Muscle layer of colon (tissue), 2 donors: ENCODE measurements around the gene FBXO42.
"Not testable (repeated sequence)": the region's sequence is repeated elsewhere in the genome, so short reads cannot be mapped to it uniquely, and the experiment has no call there.

ENCODE experiments used
- H3K27ac ChIP-seq: one replicate; pipeline ENCODE4 v1.7.0; 2013; ENCODE audit warnings: low read depth, mild to moderate bottlenecking, low read length, moderate library complexity
- H3K27me3 ChIP-seq, 2 donors: one replicate each; pipeline ENCODE4 v1.7.0; 2013; ENCODE audit warnings: low read length in 2 of 2, mild to moderate bottlenecking in 2 of 2; ENCODE audit not compliant: insufficient read depth in 2 of 2, control insufficient read depth in 1 of 2
- H3K36me3 ChIP-seq: one replicate; pipeline ENCODE4 v1.7.0; 2013; ENCODE audit warnings: mild to moderate bottlenecking, low read length; ENCODE audit not compliant: insufficient read depth
- H3K4me1 ChIP-seq: one replicate; pipeline ENCODE4 v1.7.0; 2013; ENCODE audit warnings: mild to moderate bottlenecking, low read length; ENCODE audit not compliant: insufficient read depth
- H3K4me3 ChIP-seq, 2 donors: one replicate each; pipeline ENCODE4 v1.7.0; 2013; ENCODE audit warnings: low read length in 2 of 2, low read depth in 1 of 2, mild to moderate bottlenecking in 1 of 2, moderate library complexity in 1 of 2
- H3K9ac ChIP-seq: one replicate; pipeline ENCODE4 v1.7.0; 2013; ENCODE audit warnings: low read length
- H3K9me3 ChIP-seq: one replicate; pipeline ENCODE4 v1.7.0; 2013; ENCODE audit warnings: mild to moderate bottlenecking, low read length
- donor health status: abdominal sarcoma.
- donor health status: Adenocarcinoma of cecum.

The FBXO42 gene

GRCh38 chr1:16276302-16277030 lies 75.8 kb downstream of the FBXO42 start:
- no peak overlapping the region for H3K9ac ChIP-seq
- H3K27me3 ChIP-seq: no peaks in the 10 kb centered on the region
- H3K27ac ChIP-seq: no peak overlapping the region
- H3K9me3 ChIP-seq: no peaks in the 10 kb centered on the region
- no peak overlapping the region for H3K4me3 ChIP-seq
- H3K36me3 ChIP-seq: no peaks in the 10 kb centered on the region
- no peaks in the 10 kb centered on the region for H3K4me1 ChIP-seq

- H3K9me3 ChIP-seq: no peaks in the 10 kb centered on the region
- no peak overlapping the region for H3K9ac ChIP-seq
- no peaks in the 10 kb centered on the region for H3K27me3 ChIP-seq
- no peaks in the 10 kb centered on the region for H3K36me3 ChIP-seq
- H3K27ac ChIP-seq: no peak overlapping the region
- H3K4me3 ChIP-seq: no peak overlapping the region
- no peaks in the 10 kb centered on the region for H3K4me1 ChIP-seq
Observed at GRCh38 chr1:16275591-16275990, 76.7 kb downstream of the FBXO42 start.

- no peak overlapping the region for H3K4me3 ChIP-seq
- no peak overlapping the region for H3K9ac ChIP-seq
- H3K27ac ChIP-seq: no peak overlapping the region
- H3K4me1 ChIP-seq: peaks cover 6% of the 10 kb centered on the region
- H3K36me3 ChIP-seq: no peaks in the 10 kb centered on the region
- no peaks in the 10 kb centered on the region for H3K9me3 ChIP-seq
- no peaks in the 10 kb centered on the region for H3K27me3 ChIP-seq
Observed at GRCh38 chr1:16267690-16268180, 84.5 kb downstream of the FBXO42 start.

- H3K4me1 ChIP-seq: peaks cover 6% of the 10 kb centered on the region
- H3K9ac ChIP-seq: no peak overlapping the region
- no peak overlapping the region for H3K27ac ChIP-seq
- no peaks in the 10 kb centered on the region for H3K9me3 ChIP-seq
- no peaks in the 10 kb centered on the region for H3K36me3 ChIP-seq
- no peak overlapping the region for H3K4me3 ChIP-seq
- H3K27me3 ChIP-seq: no peaks in the 10 kb centered on the region
Observed at GRCh38 chr1:16266411-16267118, 85.7 kb downstream of the FBXO42 start.

- Histone ChIP-seq H3K27ac (no peak overlapping the region), H3K27me3 (no peaks in the 10 kb centered on the region), H3K4me1 (peaks cover 10% of the 10 kb centered on the region), H3K9me3 (no peaks in the 10 kb centered on the region), H3K36me3 (no peaks in the 10 kb centered on the region), H3K4me3 (no peak overlapping the region), H3K9ac (no peak overlapping the region)
Observed at GRCh38 chr1:16262067-16262466, 90.2 kb downstream of the FBXO42 start.

GRCh38 chr1:16260814-16261213 lies 91.5 kb downstream of the FBXO42 start:
- Histone ChIP-seq H3K4me3 (no peak overlapping the region), H3K36me3 (peaks cover 6% of the 10 kb centered on the region), H3K9ac (no peak overlapping the region), H3K4me1 (peaks cover 4% of the 10 kb centered on the region), H3K27ac (no peak overlapping the region), H3K27me3 (no peaks in the 10 kb centered on the region), H3K9me3 (no peaks in the 10 kb centered on the region)

GRCh38 chr1:16258591-16259135 lies 93.6 kb downstream of the FBXO42 start:
- Histone ChIP-seq H3K36me3 (peaks cover 21% of the 10 kb centered on the region), H3K27ac (no peak overlapping the region), H3K4me3 (no peak overlapping the region), H3K4me1 (peaks cover 4% of the 10 kb centered on the region), H3K9ac (no peak overlapping the region), H3K9me3 (no peaks in the 10 kb centered on the region), H3K27me3 (no peaks in the 10 kb centered on the region)

GRCh38 chr1:16257968-16258367 lies 94.3 kb downstream of the FBXO42 start:
- peaks cover 21% of the 10 kb centered on the region for H3K36me3 ChIP-seq

GRCh38 chr1:16257556-16257955 lies 94.7 kb downstream of the FBXO42 start:
- H3K36me3 ChIP-seq: peaks cover 22% of the 10 kb centered on the region
- H3K27ac ChIP-seq, H3K27me3 ChIP-seq, H3K4me1 ChIP-seq, H3K4me3 ChIP-seq, H3K9ac ChIP-seq, H3K9me3 ChIP-seq: not testable (repeated sequence)

More at GRCh38 chr1:16257968-16258367, 94.3 kb downstream of the FBXO42 start:
- no peak overlapping the region for H3K9ac ChIP-seq
- no peak overlapping the region for H3K27ac ChIP-seq
- H3K4me1 ChIP-seq: peaks cover 4% of the 10 kb centered on the region
- no peak overlapping the region for H3K4me3 ChIP-seq
- no peaks in the 10 kb centered on the region for H3K9me3 ChIP-seq
- H3K27me3 ChIP-seq: no peaks in the 10 kb centered on the region

GRCh38 chr1:16256478-16256877 lies 95.8 kb downstream of the FBXO42 start:
- Histone ChIP-seq H3K27me3 (no peaks in the 10 kb centered on the region), H3K4me1 (peaks cover 3% of the 10 kb centered on the region), H3K9me3 (no peaks in the 10 kb centered on the region), H3K9ac (no peak overlapping the region), H3K4me3 (no peak overlapping the region), H3K27ac (no peak overlapping the region), H3K36me3 (peaks cover 33% of the 10 kb centered on the region)

GRCh38 chr1:16254263-16254928 lies 97.9 kb downstream of the FBXO42 start:
- Histone ChIP-seq H3K9ac (no peak overlapping the region), H3K36me3 (peaks cover 49% of the 10 kb centered on the region), H3K4me1 (peaks cover 12% of the 10 kb centered on the region), H3K4me3 (no peak overlapping the region), H3K9me3 (no peaks in the 10 kb centered on the region), H3K27me3 (no peaks in the 10 kb centered on the region), H3K27ac (no peak overlapping the region)
